A673 (cell line): ENCODE data around the gene B9D1. TPM values are rescaled to one million over a fixed set of nuclear protein-coding genes. Genes with fewer than 3 reads are reported as not detected.

ENCODE experiments used
- BruUV-seq: library from RNA; stranded (reverse); fragments of 400-500 nt; replicated peaks from 2 replicates; lab custom pipeline; 2021; lab: Mats Ljungman, UMichigan
- CTCF ChIA-PET: fragments of 300-600 bp; sonication (Branson Sonifier 250); formaldehyde crosslinking; loops from one replicate; lab custom pipeline; 2022; ENCODE audit warnings: antibody characterized with exemption; lab: Charles Lee
- POLR2A ChIA-PET: fragments of 300-600 bp; sonication (Branson Sonifier 250); formaldehyde crosslinking; loops from one replicate; lab custom pipeline; 2022; ENCODE audit warnings: antibody characterized with exemption; ENCODE audit not compliant: low non-redundant PET; lab: Charles Lee
- DNase-seq: peaks from one replicate; pipeline ENCODE4 v3.0.0-alpha.2; 2015; ENCODE audit warnings: low spot score
- H3K27ac ChIP-seq: fragments of 200-600 bp; sonication (generic); 2 replicates; pipeline ENCODE4 v1.5.1; 2016; ENCODE audit warnings: mixed run types, low read depth, mild to moderate bottlenecking, mixed read lengths, antibody characterized with exemption, low read length; ENCODE audit not compliant: poor library complexity, severe bottlenecking
- H3K27me3 ChIP-seq: fragments of 200-600 bp; sonication (generic); replicated peaks from 2 replicates; pipeline ENCODE4 v1.6.1; 2017; ENCODE audit warnings: mixed run types, low read depth, mild to moderate bottlenecking, mixed read lengths, antibody characterized with exemption, low read length; ENCODE audit not compliant: insufficient read depth, poor library complexity
- H3K36me3 ChIP-seq: fragments of 200-600 bp; sonication (generic); 2 replicates; pipeline ENCODE4 v1.6.1; 2016; ENCODE audit warnings: mixed run types, mild to moderate bottlenecking, mixed read lengths, antibody characterized with exemption, low read length; ENCODE audit not compliant: insufficient read depth, poor library complexity, severe bottlenecking
- H3K4me1 ChIP-seq: fragments of 200-600 bp; sonication (generic); 2 replicates; pipeline ENCODE4 v1.6.1; 2017; ENCODE audit warnings: mixed run types, mild to moderate bottlenecking, mixed read lengths, antibody characterized with exemption, low read length; ENCODE audit not compliant: insufficient read depth, poor library complexity, severe bottlenecking
- H3K4me3 ChIP-seq: fragments of 200-600 bp; sonication (generic); 2 replicates; pipeline ENCODE4 v1.5.1; 2016; ENCODE audit warnings: low read depth, mixed run types, mild to moderate bottlenecking, mixed read lengths, low read length; ENCODE audit not compliant: poor library complexity, severe bottlenecking
- H3K9me3 ChIP-seq: fragments of 200-600 bp; sonication (generic); 2 replicates; pipeline ENCODE4 v1.6.1; 2016; ENCODE audit warnings: mixed run types, low read depth, mild to moderate bottlenecking, mixed read lengths, antibody characterized with exemption, low read length; ENCODE audit not compliant: poor library complexity, severe bottlenecking
- CTCF ChIP-seq: fragments of 300-800, 200-600 bp; sonication (generic); conservative IDR thresholded peaks from 2 replicates; pipeline ENCODE4 v1.5.1; 2017; ENCODE audit warnings: low read depth, mild to moderate bottlenecking, antibody characterized with exemption, low read length, moderate library complexity, mixed read lengths
- EZH2 ChIP-seq: fragments of 200-600 bp; sonication (generic); IDR thresholded peaks from 2 replicates; pipeline ENCODE4 v1.6.1; 2017; ENCODE audit warnings: borderline replicate concordance, low read depth, mild to moderate bottlenecking, mixed read lengths, antibody characterized with exemption, low read length; ENCODE audit not compliant: poor library complexity, severe bottlenecking
- intact Hi-C: fragments of 100-400 bp; cut with micrococcal nuclease; formaldehyde crosslinking; loops from one replicate; pipeline ENCODE4 v1.10.0; 2022; ENCODE audit not compliant: unreplicated experiment
- total RNA-seq: library from RNA; stranded (reverse); gene quantifications from 2 replicates; pipeline ENCODE4 v1.2.3, GENCODE V29; 2021

The B9D1 gene
- total RNA-seq, 1 experiment from 2014 or later = 37.0 TPM

GRCh38 chr17:19335951-19336631 lies 26.4 kb downstream of the B9D1 start:
- BruUV-seq = no TSS peak
- ChIA-PET POLR2A (no interaction called here), CTCF (no interaction called here)
- H3K27me3 ChIP-seq = no peaks in the 10 kb centered on the region
- peaks cover 4% of the 10 kb centered on the region for H3K36me3 ChIP-seq
- no peaks in the 10 kb centered on the region for H3K4me1 ChIP-seq
- H3K9me3 ChIP-seq = no peaks in the 10 kb centered on the region
- intact Hi-C loops = no loop called here
- H3K27ac ChIP-seq = no peak overlapping the region
- TF ChIP-seq CTCF = no peak
- TF ChIP-seq EZH2 = no peak
- H3K4me3 ChIP-seq = no peak overlapping the region
- DNase-seq = no peak

GRCh38 chr17:19334331-19334730 lies 28.2 kb downstream of the B9D1 start:
- ChIA-PET POLR2A (no interaction called here), CTCF (no interaction called here)
- no TSS peak for BruUV-seq
- H3K4me3 ChIP-seq = no peak overlapping the region
- peaks cover 4% of the 10 kb centered on the region for H3K36me3 ChIP-seq
- no peaks in the 10 kb centered on the region for H3K9me3 ChIP-seq
- TF ChIP-seq EZH2 (no peak), CTCF (no peak)
- H3K27ac ChIP-seq = peak overlapping the region; percentile 25
- DNase-seq = no peak
- H3K27me3 ChIP-seq = no peaks in the 10 kb centered on the region
- no peaks in the 10 kb centered on the region for H3K4me1 ChIP-seq
- intact Hi-C loops = no loop called here

GRCh38 chr17:19333736-19334290 lies 28.7 kb downstream of the B9D1 start:
- Histone ChIP-seq H3K4me3 (no peak overlapping the region), H3K9me3 (no peaks in the 10 kb centered on the region), H3K27ac (no peak overlapping the region), H3K36me3 (peaks cover 4% of the 10 kb centered on the region), H3K27me3 (no peaks in the 10 kb centered on the region), H3K4me1 (no peaks in the 10 kb centered on the region)
- CTCF ChIA-PET = no interaction called here
- TF ChIP-seq EZH2 = no peak
- TF ChIP-seq CTCF = no peak
- no peak for DNase-seq
- no TSS peak for BruUV-seq
- intact Hi-C loops = no loop called here
- POLR2A ChIA-PET = no interaction called here
